ENCODE measurements around the gene GNE.

The GNE gene

GRCh38 chr9:36210722-36211121 is 47.5 kb downstream of the GNE start:
- Histone ChIP-seq H3K23ac (ENCODE audit: low read length) (no peak overlapping the region), H3K4me2 (ENCODE audit: low read length) (no peak overlapping the region), H2AK5ac (ENCODE audit: low read length) (no peak overlapping the region), H4K91ac (ENCODE audit: low read depth, low read length) (no peak overlapping the region), H2BK120ac (ENCODE audit: insufficient read depth, low read length, poor library complexity) (no peak overlapping the region), H3K4me1 (ENCODE audit: control insufficient read depth in 1 of 2, insufficient read depth in 2 of 2, low read length in 2 of 2) (no peaks in the 10 kb centered on the region), H2AFZ (ENCODE audit: insufficient read depth, low read length, poor library complexity) (no peak overlapping the region), H2BK5ac (ENCODE audit: low read depth, low read length, poor library complexity) (no peak overlapping the region), H3K79me1 (ENCODE audit: low read length) (no peaks in the 10 kb centered on the region), H3K27ac (ENCODE audit: low read depth, low read length) (no peak overlapping the region), H3K4ac (ENCODE audit: low read depth, low read length) (peak overlapping the region; percentile 69), H3K14ac (ENCODE audit: low read length) (no peak overlapping the region), H3K36me3 (ENCODE audit: control insufficient read depth in 1 of 2, insufficient read depth in 2 of 2, low read length in 2 of 2) (peaks cover 58 to 72% of the 10 kb centered on the region in 2 experiments), H3K9me3 (ENCODE audit: insufficient read depth, low read depth, low read length) (no peaks in the 10 kb centered on the region), H3K27me3 (ENCODE audit: insufficient read depth, low read length) (no peaks in the 10 kb centered on the region), H3K18ac (ENCODE audit: low read length) (peak overlapping the region; percentile 54), H4K8ac (ENCODE audit: low read depth, low read length) (no peak overlapping the region), H4K12ac (ENCODE audit: low read depth, low read length) (no peak overlapping the region), H3K79me2 (ENCODE audit: control insufficient read depth, insufficient read depth, low read length, poor library complexity) (peaks cover 3% of the 10 kb centered on the region), H3K9ac (ENCODE audit: low read length) (no peak overlapping the region), H2BK12ac (ENCODE audit: low read length) (no peak overlapping the region), H3K4me3 (ENCODE audit: low read depth, low read length) (no peak overlapping the region)
- no peak for DNase-seq
- no CpG with 5 or more reads among the region's 8 CpGs for WGBS (ENCODE audit: extremely low coverage, insufficient coverage, insufficient read length)

- Histone ChIP-seq H3K79me2 (ENCODE audit: control insufficient read depth, insufficient read depth, low read length, poor library complexity) (peaks cover 3% of the 10 kb centered on the region), H3K9ac (ENCODE audit: low read length) (no peak overlapping the region), H2BK120ac (ENCODE audit: insufficient read depth, low read length, poor library complexity) (no peak overlapping the region), H3K27me3 (ENCODE audit: insufficient read depth, low read length) (no peaks in the 10 kb centered on the region), H3K23ac (ENCODE audit: low read length) (no peak overlapping the region), H3K4me2 (ENCODE audit: low read length) (no peak overlapping the region), H3K14ac (ENCODE audit: low read length) (no peak overlapping the region), H3K79me1 (ENCODE audit: low read length) (no peaks in the 10 kb centered on the region), H2BK5ac (ENCODE audit: low read depth, low read length, poor library complexity) (no peak overlapping the region), H4K12ac (ENCODE audit: low read depth, low read length) (no peak overlapping the region), H3K27ac (ENCODE audit: low read depth, low read length) (no peak overlapping the region), H2AFZ (ENCODE audit: insufficient read depth, low read length, poor library complexity) (no peak overlapping the region), H3K4ac (ENCODE audit: low read depth, low read length) (peak overlapping the region; percentile 22), H3K9me3 (ENCODE audit: insufficient read depth, low read depth, low read length) (no peaks in the 10 kb centered on the region), H3K18ac (ENCODE audit: low read length) (no peak overlapping the region), H2BK12ac (ENCODE audit: low read length) (no peak overlapping the region), H4K8ac (ENCODE audit: low read depth, low read length) (no peak overlapping the region), H3K36me3 (ENCODE audit: control insufficient read depth in 1 of 2, insufficient read depth in 2 of 2, low read length in 2 of 2) (peaks cover 62 to 85% of the 10 kb centered on the region in 2 experiments), H3K4me1 (ENCODE audit: control insufficient read depth in 1 of 2, insufficient read depth in 2 of 2, low read length in 2 of 2) (no peaks in the 10 kb centered on the region), H4K91ac (ENCODE audit: low read depth, low read length) (no peak overlapping the region), H2AK5ac (ENCODE audit: low read length) (no peak overlapping the region), H3K4me3 (ENCODE audit: low read depth, low read length) (no peak overlapping the region)
- DNase-seq = no peak
- no CpG with 5 or more reads among the region's 10 CpGs for WGBS (ENCODE audit: extremely low coverage, insufficient coverage, insufficient read length)
Measured at GRCh38 chr9:36208521-36209253, 49.6 kb downstream of the GNE start.

GRCh38 chr9:36207546-36208012 is 50.7 kb downstream of the GNE start:
- Histone ChIP-seq H3K79me2 (ENCODE audit: control insufficient read depth, insufficient read depth, low read length, poor library complexity) (peaks cover 3% of the 10 kb centered on the region), H3K9ac (ENCODE audit: low read length) (no peak overlapping the region), H2BK12ac (ENCODE audit: low read length) (no peak overlapping the region), H3K27ac (ENCODE audit: low read depth, low read length) (no peak overlapping the region), H2AFZ (ENCODE audit: insufficient read depth, low read length, poor library complexity) (no peak overlapping the region), H3K27me3 (ENCODE audit: insufficient read depth, low read length) (no peaks in the 10 kb centered on the region), H3K18ac (ENCODE audit: low read length) (no peak overlapping the region), H3K36me3 (ENCODE audit: control insufficient read depth in 1 of 2, insufficient read depth in 2 of 2, low read length in 2 of 2) (peaks cover 59 to 85% of the 10 kb centered on the region in 2 experiments), H3K4ac (ENCODE audit: low read depth, low read length) (peak overlapping the region; percentile 12), H2AK5ac (ENCODE audit: low read length) (no peak overlapping the region), H4K12ac (ENCODE audit: low read depth, low read length) (no peak overlapping the region), H2BK120ac (ENCODE audit: insufficient read depth, low read length, poor library complexity) (no peak overlapping the region), H4K91ac (ENCODE audit: low read depth, low read length) (no peak overlapping the region), H3K4me3 (ENCODE audit: low read depth, low read length) (no peak overlapping the region), H3K9me3 (ENCODE audit: insufficient read depth, low read depth, low read length) (no peaks in the 10 kb centered on the region), H2BK5ac (ENCODE audit: low read depth, low read length, poor library complexity) (no peak overlapping the region), H3K23ac (ENCODE audit: low read length) (peak overlapping the region; percentile 40), H3K14ac (ENCODE audit: low read length) (no peak overlapping the region), H3K4me2 (ENCODE audit: low read length) (no peak overlapping the region), H4K8ac (ENCODE audit: low read depth, low read length) (no peak overlapping the region), H3K79me1 (ENCODE audit: low read length) (no peaks in the 10 kb centered on the region), H3K4me1 (ENCODE audit: control insufficient read depth in 1 of 2, insufficient read depth in 2 of 2, low read length in 2 of 2) (no peaks in the 10 kb centered on the region)
- DNase-seq = no peak
- WGBS (ENCODE audit: extremely low coverage, insufficient coverage, insufficient read length) = no CpG with 5 or more reads among the region's 1 CpG

GRCh38 chr9:36207016-36207415 is 51.2 kb downstream of the GNE start:
- peaks cover 3% of the 10 kb centered on the region for H3K79me2 ChIP-seq (ENCODE audit: control insufficient read depth, insufficient read depth, low read length, poor library complexity)
- no peaks in the 10 kb centered on the region for H3K9me3 ChIP-seq (ENCODE audit: insufficient read depth, low read depth, low read length)
- no peak overlapping the region for H3K9ac ChIP-seq (ENCODE audit: low read length)
- no peak overlapping the region for H4K91ac ChIP-seq (ENCODE audit: low read depth, low read length)
- no peak overlapping the region for H2BK5ac ChIP-seq (ENCODE audit: low read depth, low read length, poor library complexity)
- no peak overlapping the region for H2AK5ac ChIP-seq (ENCODE audit: low read length)
- H2AFZ ChIP-seq (ENCODE audit: insufficient read depth, low read length, poor library complexity) = no peak overlapping the region
- no peak overlapping the region for H4K12ac ChIP-seq (ENCODE audit: low read depth, low read length)
- H3K27ac ChIP-seq (ENCODE audit: low read depth, low read length) = no peak overlapping the region
- peaks cover 54 to 83% of the 10 kb centered on the region in 2 experiments for H3K36me3 ChIP-seq (ENCODE audit: control insufficient read depth in 1 of 2, insufficient read depth in 2 of 2, low read length in 2 of 2)
- no peak overlapping the region for H3K18ac ChIP-seq (ENCODE audit: low read length)
- H3K4ac ChIP-seq (ENCODE audit: low read depth, low read length) = no peak overlapping the region
- no peak overlapping the region for H3K14ac ChIP-seq (ENCODE audit: low read length)
- H2BK12ac ChIP-seq (ENCODE audit: low read length) = no peak overlapping the region
- no peak overlapping the region for H2BK120ac ChIP-seq (ENCODE audit: insufficient read depth, low read length, poor library complexity)
- no peaks in the 10 kb centered on the region for H3K27me3 ChIP-seq (ENCODE audit: insufficient read depth, low read length)
- no peak for DNase-seq
- H3K4me2 ChIP-seq (ENCODE audit: low read length) = no peak overlapping the region
- no peak overlapping the region for H3K23ac ChIP-seq (ENCODE audit: low read length)
- H3K4me1 ChIP-seq (ENCODE audit: control insufficient read depth in 1 of 2, insufficient read depth in 2 of 2, low read length in 2 of 2) = no peaks in the 10 kb centered on the region
- H3K4me3 ChIP-seq (ENCODE audit: low read depth, low read length) = no peak overlapping the region
- no CpG with 5 or more reads among the region's 4 CpGs for WGBS (ENCODE audit: extremely low coverage, insufficient coverage, insufficient read length)
- no peak overlapping the region for H4K8ac ChIP-seq (ENCODE audit: low read depth, low read length)
- no peaks in the 10 kb centered on the region for H3K79me1 ChIP-seq (ENCODE audit: low read length)

Measured in trophoblast cell (in vitro differentiated cells and primary cell).